GM21390 (cell line): ENCODE results near the gene SLC15A2.

ENCODE experiments used
- ATAC-seq: cut with Tn5 transposase; IDR thresholded peaks from one replicate; pipeline ENCODE4 v1.9.1; 2021; ENCODE audit not compliant: unreplicated experiment

Gene SLC15A2

DNA sequence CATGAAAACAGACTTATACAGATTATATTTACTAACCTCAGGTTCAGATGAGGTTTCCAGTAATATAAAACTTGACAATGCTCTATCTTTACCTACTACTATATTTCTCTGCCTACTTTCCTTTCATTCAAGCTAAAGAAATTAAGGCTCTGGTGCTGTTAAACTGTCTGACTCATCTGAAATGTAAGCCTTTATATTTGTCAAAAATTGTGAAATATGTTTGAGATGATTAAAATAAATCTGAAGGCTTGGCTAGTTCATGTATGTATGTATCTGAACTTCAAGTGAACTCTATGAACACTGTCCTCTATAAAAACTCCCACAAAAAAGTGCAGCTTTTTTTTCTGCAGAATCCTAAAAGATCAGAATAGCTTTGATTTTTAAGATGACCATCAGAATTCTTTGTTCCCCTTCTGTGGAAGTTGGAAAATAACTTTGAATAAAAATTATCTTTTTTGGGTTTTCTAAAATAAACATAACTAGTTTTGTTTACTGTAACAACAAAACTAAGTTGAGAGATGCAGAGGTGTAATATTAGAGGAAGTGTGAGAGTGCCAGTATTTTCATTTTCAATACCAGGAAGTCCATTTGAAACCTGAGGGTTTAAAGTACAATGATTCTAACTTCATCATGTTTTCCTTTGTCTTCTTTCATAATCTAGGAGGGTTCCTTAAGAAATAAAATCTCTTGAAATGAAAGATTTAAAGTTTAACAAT is 85.7 kb downstream of the SLC15A2 start:
- ATAC-seq: peak; percentile 82

DNA sequence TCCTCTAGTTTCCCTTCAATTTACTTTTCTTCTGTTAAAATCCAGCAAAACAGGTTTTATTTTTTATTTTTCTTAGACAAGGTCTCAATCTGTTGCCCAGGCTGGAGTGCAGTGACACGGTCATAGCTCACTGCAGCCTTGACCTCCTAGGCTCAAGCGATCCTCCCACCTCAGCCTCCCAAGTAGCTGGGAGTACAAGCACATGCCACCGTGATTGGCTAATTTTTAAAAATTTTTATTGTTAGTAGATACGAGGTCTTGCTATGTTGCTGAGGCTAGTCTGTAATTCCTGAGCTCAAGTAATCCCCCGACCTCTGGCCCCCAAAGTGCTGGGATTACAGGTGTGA is 86.2 kb downstream of the SLC15A2 start:
- ATAC-seq: no peak

DNA sequence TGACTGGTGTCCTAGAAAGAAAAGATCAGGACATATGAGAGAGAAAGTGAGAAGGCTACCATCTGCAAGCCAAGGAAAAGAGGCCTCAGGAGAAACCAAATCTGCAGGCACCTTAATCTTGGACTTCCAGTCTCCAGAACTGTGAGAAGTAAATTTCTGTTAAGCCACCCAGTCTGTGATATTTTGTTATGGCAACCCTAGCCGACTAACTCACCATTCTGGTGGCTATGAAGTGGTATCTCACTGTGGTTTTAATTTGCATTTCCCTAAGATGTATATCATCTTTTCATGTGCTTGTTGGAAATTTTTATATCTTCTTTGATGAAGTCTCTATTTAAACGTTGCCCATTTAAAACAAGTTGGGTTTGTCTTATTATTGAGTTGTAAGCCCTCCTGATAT is 87.3 kb downstream of the SLC15A2 start:
- ATAC-seq: no peak

DNA sequence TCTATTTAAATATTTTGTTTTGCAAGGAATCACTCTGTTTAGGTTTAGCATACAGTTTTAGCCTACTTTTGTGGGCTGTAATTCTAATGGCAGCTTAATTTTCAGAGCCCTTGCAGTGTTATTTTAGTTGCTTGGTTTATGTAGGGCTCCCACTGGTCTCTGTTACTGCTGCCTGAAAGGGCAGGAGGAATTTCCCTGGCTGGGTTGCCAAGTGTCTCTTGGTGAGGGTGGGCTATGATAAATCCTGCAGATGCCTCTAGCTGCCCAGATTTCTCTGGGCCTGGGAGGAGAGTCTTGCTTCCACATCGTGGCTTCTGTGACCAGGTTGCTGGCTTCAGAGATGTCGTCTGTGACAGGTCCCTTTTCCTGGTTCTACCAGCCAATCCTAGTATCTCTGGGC is 91.6 kb downstream of the SLC15A2 start:
- no peak for ATAC-seq

DNA sequence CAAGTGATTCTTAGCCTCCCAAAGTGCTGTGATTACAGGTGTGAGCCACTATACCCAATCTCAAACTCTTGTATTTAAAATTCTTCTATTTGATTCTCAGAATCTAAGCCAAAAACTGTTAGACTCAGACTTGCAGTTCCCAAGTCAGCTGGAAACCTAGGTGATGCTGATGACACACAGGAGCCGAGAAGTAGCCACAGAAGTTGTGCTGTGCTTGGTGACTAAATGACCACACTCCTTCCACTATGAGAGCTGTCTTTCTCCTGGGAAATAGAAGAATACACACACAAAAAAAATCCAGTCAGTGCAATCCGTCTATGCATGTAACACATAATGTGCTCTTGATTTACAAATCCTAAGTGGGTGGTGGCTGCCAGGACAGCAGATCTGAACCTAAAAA is 93.9 kb downstream of the SLC15A2 start:
- no peak for ATAC-seq

DNA sequence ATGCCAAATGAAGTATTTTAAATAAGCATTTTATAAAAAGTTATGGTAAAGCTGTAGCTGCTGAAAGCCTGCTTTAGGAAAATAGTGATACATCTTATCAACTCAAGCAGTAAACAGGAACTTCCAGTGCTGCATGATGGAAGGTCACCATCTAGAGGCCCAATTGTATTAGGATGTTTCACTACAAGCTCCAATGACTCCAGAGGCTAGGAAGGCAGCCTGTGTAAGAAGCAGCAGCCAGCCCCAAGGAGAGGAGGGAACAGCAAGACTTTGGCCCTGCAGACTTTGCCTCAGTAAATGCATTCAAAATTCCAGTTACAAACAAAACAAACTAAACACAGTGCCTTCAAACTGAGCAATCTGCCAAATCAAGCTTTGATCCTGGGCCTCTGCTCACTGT is 95.7 kb downstream of the SLC15A2 start:
- no peak for ATAC-seq

DNA sequence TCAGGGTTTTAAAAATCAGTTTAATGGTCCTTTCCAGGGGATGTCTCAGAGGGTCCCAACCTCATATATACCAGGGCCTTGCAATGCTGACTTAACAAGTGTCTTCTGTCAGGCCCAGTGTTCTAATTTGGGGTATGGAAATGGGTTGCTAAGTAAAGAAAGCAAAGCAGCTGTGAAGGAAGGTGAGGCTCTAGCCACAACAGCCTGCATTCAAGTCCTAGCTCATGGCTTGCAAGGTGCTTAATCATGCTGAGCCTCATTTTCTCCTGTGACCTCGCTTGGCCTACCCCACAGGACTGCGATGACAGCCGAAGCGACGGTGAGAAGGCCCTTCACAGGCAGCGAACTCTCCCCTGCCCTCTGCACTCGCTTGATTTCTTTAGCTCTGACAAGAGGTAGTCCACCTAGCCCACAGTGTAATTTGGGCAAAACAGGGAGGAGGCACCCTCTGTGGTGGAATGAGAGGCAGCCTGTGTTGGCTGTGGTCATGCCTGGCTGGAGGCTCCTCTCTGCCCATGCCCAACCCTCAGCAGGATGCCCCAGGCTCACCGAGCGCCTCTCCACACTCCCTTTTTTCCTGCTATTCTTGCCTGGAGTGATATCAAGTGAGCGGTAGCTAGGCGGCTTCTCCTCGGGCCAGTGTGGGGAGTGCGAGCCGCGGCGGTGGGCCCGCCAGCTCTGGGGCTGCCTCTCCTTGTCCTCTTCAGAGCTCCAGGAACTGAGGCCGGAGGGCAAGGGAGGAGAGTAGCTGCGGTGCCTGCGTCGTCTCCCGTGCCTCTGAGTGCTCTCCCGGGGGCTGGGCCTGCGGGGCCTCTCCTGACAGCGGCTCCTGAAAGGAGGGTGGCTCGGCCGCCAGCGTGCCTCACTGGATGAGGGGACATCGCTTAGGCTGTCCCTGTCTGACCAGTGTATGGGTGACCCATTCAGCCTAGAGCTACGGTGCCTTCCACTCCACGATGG is 98.7 kb downstream of the SLC15A2 start:
- ATAC-seq: peak; percentile 56
